ENCODE data around the gene STAM2. TPM values are rescaled to one million over a fixed set of nuclear protein-coding genes. Genes with fewer than 3 reads are reported as not detected.
A peak's percentile ranks its signal among the peaks of the same experiment; 100 is the strongest.

STAM2 gene
- total RNA-seq, 1 experiment from 2014 or later: 24.4 TPM

GRCh38 chr2:152097801-152098495 is 77.6 kb downstream of the STAM2 start:
- H3K27ac Mint-ChIP-seq (ENCODE audit: unreplicated experiment): no peak overlapping the region
- no peaks in the 10 kb centered on the region for H3K36me3 ChIP-seq (ENCODE audit: control insufficient read depth, insufficient read depth, low read length)
- H3K4me3 Mint-ChIP-seq (ENCODE audit: unreplicated experiment): peak overlapping the region; percentile 74
- peaks cover 14% of the 10 kb centered on the region for H3K4me1 Mint-ChIP-seq (ENCODE audit: low read depth, unreplicated experiment)
- peak in 1 of 2 experiments; percentile 32 for DNase-seq
- ChIA-PET CTCF (interaction anchor here (0.6 to 1.0 kb wide), 2 partner anchors 16 to 436 kb away, joined by 3 read pairs; no protein-coding TSS in a partner anchor), POLR2A (no interaction called here)
- BruUV-seq (replicated peaks): no TSS peak
- H3K9me3 ChIP-seq: no peaks in the 10 kb centered on the region
- no peak for TF ChIP-seq CTCF (IDR thresholded peaks at IDR 0.05; ENCODE audit: insufficient read depth in 1 of 2, low read depth in 1 of 2, low read length in 1 of 2, severe bottlenecking in 1 of 2, unreplicated experiment in 1 of 2)
- peaks cover 16% of the 10 kb centered on the region for H3K27me3 Mint-ChIP-seq (ENCODE audit: insufficient read depth, unreplicated experiment)
- H3K4me1 ChIP-seq: no peaks in the 10 kb centered on the region
- H3K27me3 ChIP-seq (replicated peaks; ENCODE audit: control insufficient read depth, insufficient read depth, low read length): peaks cover 4% of the 10 kb centered on the region; the same call in 1 of the 2 replicates
- peak overlapping the region; percentile 56 for H3K4me3 ChIP-seq (ENCODE audit: low read depth, low read length)
- H3K36me3 Mint-ChIP-seq (ENCODE audit: insufficient read depth, unreplicated experiment): no peaks in the 10 kb centered on the region
- no peaks in the 10 kb centered on the region for H3K9me3 Mint-ChIP-seq (ENCODE audit: unreplicated experiment)
- intact Hi-C loops (cut with micrococcal nuclease; ENCODE audit: unreplicated experiment): loop anchor here (5.0 kb wide), 2 partner anchors 61 to 74 kb away; no protein-coding TSS in a partner anchor

GRCh38 chr2:152097290-152097800 is 78.2 kb downstream of the STAM2 start:
- Histone ChIP-seq H3K4me3 (ENCODE audit: low read depth, low read length) (peak overlapping the region; percentile 56), H3K36me3 (ENCODE audit: control insufficient read depth, insufficient read depth, low read length) (no peaks in the 10 kb centered on the region), H3K9me3 (no peaks in the 10 kb centered on the region), H3K4me1 (no peaks in the 10 kb centered on the region), H3K27me3 (replicated peaks; ENCODE audit: control insufficient read depth, insufficient read depth, low read length) (peaks cover 4% of the 10 kb centered on the region; the same call in 1 of the 2 replicates)
- H3K4me3 Mint-ChIP-seq (ENCODE audit: unreplicated experiment): peak overlapping the region; percentile 74
- H3K36me3 Mint-ChIP-seq (ENCODE audit: insufficient read depth, unreplicated experiment): no peaks in the 10 kb centered on the region
- peaks cover 16% of the 10 kb centered on the region for H3K27me3 Mint-ChIP-seq (ENCODE audit: insufficient read depth, unreplicated experiment)
- BruUV-seq (replicated peaks): no TSS peak
- no peak overlapping the region for H3K27ac Mint-ChIP-seq (ENCODE audit: unreplicated experiment)
- CTCF ChIA-PET: interaction anchor here (0.6 to 1.0 kb wide), 2 partner anchors 16 to 437 kb away, joined by 3 read pairs; no protein-coding TSS in a partner anchor
- TF ChIP-seq CTCF (IDR thresholded peaks at IDR 0.05; ENCODE audit: insufficient read depth in 1 of 2, low read depth in 1 of 2, low read length in 1 of 2, severe bottlenecking in 1 of 2, unreplicated experiment in 1 of 2): no peak
- peaks cover 14% of the 10 kb centered on the region for H3K4me1 Mint-ChIP-seq (ENCODE audit: low read depth, unreplicated experiment)
- intact Hi-C loops (cut with micrococcal nuclease; ENCODE audit: unreplicated experiment): loop anchor here (5.0 kb wide), 2 partner anchors 60 to 75 kb away; no protein-coding TSS in a partner anchor
- no peaks in the 10 kb centered on the region for H3K9me3 Mint-ChIP-seq (ENCODE audit: unreplicated experiment)
- peak in 1 of 2 experiments; percentile 3 for DNase-seq
- POLR2A ChIA-PET: no interaction called here

- intact Hi-C loops (cut with micrococcal nuclease; ENCODE audit: unreplicated experiment): loop anchor here (5.0 kb wide), 2 partner anchors 58 to 77 kb away; no protein-coding TSS in a partner anchor
- Mint-ChIP-seq H3K4me1 (ENCODE audit: low read depth, unreplicated experiment) (peaks cover 14% of the 10 kb centered on the region), H3K36me3 (ENCODE audit: insufficient read depth, unreplicated experiment) (no peaks in the 10 kb centered on the region), H3K27me3 (ENCODE audit: insufficient read depth, unreplicated experiment) (peaks cover 13% of the 10 kb centered on the region), H3K9me3 (ENCODE audit: unreplicated experiment) (no peaks in the 10 kb centered on the region), H3K27ac (ENCODE audit: unreplicated experiment) (no peak overlapping the region), H3K4me3 (ENCODE audit: unreplicated experiment) (no peak overlapping the region)
- TF ChIP-seq CTCF (IDR thresholded peaks at IDR 0.05; ENCODE audit: insufficient read depth in 1 of 2, low read depth in 1 of 2, low read length in 1 of 2, severe bottlenecking in 1 of 2, unreplicated experiment in 1 of 2): no peak
- no TSS peak for BruUV-seq (replicated peaks)
- CTCF ChIA-PET: no interaction called here
- peaks cover 4% of the 10 kb centered on the region; the same call in 1 of the 2 replicates for H3K27me3 ChIP-seq (replicated peaks; ENCODE audit: control insufficient read depth, insufficient read depth, low read length)
- H3K4me1 ChIP-seq: no peaks in the 10 kb centered on the region
- POLR2A ChIA-PET: no interaction called here
- no peak overlapping the region for H3K4me3 ChIP-seq (ENCODE audit: low read depth, low read length)
- no peaks in the 10 kb centered on the region for H3K9me3 ChIP-seq
- DNase-seq: no peak
- no peaks in the 10 kb centered on the region for H3K36me3 ChIP-seq (ENCODE audit: control insufficient read depth, insufficient read depth, low read length)
Measured at GRCh38 chr2:152095146-152095545, 80.4 kb downstream of the STAM2 start.

All from Caco-2 (cell line).